Prostate gland (tissue), 2 donors: ENCODE data around the gene GLRA3.

Source experiments
- POLR2A ChIP-seq: fragments of 450-650 bp; IDR thresholded peaks from one replicate; pipeline ENCODE4 v1.6.1; 2016; ENCODE audit warnings: antibody characterized with exemption, mild to moderate bottlenecking
- TF ChIP-seq, protein P1 (sequence below), 4 experiments: fragments of 200-600 bp in 2 of 4; fragments of 450-650 bp in 2 of 4; sonication (generic) in 2 of 4; IDR thresholded peaks; 1 replicate in 3 of 4; 2 replicates in 1 of 4; pipeline ENCODE4 v1.5.1; 2016 to 2019; ENCODE audit warnings: antibody characterized with exemption in 4 of 4, mild to moderate bottlenecking in 2 of 4, moderate library complexity in 2 of 4

DNA sequence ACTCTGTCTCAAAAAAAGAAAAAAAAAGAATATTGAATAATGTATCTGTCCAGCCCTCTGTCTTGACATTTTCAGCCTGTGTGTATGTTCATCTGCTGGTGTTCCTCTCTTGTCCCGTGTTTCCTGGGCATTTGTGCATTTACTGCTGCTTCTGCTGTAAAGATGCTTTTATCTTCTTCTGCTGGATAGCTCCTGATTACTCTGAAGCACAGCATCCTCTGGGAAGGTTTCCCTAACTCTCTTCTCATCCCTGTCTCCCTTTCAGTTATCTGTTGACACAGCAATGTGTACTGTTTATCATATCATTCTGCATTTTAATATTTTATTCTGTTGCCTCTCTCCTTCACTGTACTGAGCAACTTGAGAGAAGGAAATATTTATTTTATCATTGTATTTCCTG is 232.5 kb downstream of the GLRA3 start:
- TF ChIP-seq, protein P1, sequence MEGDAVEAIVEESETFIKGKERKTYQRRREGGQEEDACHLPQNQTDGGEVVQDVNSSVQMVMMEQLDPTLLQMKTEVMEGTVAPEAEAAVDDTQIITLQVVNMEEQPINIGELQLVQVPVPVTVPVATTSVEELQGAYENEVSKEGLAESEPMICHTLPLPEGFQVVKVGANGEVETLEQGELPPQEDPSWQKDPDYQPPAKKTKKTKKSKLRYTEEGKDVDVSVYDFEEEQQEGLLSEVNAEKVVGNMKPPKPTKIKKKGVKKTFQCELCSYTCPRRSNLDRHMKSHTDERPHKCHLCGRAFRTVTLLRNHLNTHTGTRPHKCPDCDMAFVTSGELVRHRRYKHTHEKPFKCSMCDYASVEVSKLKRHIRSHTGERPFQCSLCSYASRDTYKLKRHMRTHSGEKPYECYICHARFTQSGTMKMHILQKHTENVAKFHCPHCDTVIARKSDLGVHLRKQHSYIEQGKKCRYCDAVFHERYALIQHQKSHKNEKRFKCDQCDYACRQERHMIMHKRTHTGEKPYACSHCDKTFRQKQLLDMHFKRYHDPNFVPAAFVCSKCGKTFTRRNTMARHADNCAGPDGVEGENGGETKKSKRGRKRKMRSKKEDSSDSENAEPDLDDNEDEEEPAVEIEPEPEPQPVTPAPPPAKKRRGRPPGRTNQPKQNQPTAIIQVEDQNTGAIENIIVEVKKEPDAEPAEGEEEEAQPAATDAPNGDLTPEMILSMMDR (IDR thresholded peaks at IDR 0.05), result no peak
- TF ChIP-seq POLR2A, result no peak
